HG02588 (cell line): ENCODE measurements around the gene AKAP13.

Experiments
- ATAC-seq: cut with Tn5 transposase; IDR thresholded peaks from one replicate; pipeline ENCODE4 v1.9.1; 2021; ENCODE audit warnings: mild to moderate bottlenecking, moderate library complexity; ENCODE audit not compliant: unreplicated experiment

AKAP13 gene

DNA sequence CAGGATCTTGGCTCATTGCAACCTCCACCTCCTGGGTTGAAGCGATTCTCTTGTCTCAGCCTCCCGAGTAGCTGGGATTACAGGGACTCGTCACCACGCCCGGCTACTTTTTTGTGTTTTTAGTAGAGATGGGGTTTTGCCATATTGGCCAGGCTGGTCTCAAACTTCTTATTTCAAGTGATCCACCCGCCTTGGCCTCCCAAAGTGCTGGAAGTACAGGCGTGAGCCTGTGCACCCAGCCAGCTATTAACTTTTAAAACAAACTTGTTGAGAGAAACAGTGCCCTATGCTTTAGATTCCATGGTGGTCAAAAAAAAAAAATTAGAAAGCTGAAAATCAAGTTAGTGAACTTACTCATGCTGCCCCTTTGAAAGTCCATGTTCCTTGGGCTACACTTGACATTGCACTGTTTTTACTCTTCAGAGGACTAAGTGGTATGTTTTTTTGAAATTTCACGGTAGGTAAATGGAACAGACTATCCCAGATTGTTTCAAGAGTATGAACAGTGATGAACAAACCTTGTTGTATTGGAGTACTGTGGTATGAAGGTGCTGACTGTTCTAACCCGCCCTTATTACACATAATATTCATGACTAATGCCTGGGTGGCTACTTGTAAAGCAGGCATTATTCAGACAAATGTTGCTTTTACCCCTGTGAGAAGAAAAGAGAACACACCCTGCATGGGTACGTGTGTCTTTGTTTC, 207.5 kb downstream of the AKAP13 start:
- no peak for ATAC-seq

DNA sequence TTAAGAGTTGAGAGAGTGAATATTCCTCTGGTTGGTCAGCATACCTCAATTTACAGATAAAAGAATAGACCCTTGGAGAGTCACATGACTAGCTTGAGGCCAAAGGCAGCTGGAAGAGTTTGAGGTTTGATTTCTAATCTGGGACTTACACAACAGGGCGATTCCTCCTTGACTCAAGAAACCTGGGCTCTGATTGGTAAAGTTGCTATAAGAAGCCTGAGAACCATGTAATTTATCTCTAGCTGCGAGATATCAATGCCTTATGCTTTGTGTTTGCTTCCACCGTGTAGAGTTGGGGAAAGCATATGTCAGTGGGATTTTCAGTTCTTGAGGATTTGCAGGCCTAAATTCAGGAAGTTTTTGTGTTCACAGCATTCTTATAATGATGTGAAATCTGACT, 208.3 kb downstream of the AKAP13 start:
- no peak for ATAC-seq

DNA sequence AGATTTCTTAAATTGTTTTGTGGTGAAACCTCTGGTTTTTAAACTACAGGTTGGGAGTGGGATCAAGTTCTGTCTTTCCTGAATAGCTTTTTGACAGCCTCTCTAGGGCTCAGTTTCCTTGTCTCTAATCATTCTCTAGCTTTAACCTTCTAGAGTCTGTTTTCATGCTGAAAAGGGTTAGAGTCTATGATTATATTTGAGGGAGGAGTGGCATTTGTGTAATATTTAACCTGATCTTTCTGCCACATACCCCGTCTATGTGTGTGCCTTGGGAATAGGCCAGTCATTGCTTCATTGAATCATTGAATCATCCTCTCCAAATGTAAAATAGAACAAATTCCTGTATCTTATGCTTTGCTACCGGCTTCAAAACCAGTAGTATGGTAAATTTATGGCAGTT, 209.4 kb downstream of the AKAP13 start:
- no peak for ATAC-seq

DNA sequence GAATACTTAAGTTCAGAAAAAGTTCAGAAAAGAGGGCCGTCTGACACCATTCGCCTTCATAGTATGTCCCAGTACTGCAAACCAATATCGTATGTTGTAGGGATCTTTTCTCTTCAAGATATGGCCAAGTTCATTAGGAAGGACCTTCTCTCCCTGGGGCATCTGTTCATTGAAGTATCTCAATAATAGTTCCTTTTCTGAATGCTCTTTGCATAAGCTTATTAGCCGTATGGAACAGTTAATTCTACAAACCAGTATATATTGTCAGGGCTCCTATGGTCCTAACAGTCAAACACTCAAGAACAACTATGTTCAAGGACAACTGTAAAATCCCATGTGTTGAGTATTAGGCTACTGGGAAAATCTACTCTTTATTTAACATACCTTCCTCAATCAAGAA, 211.2 kb downstream of the AKAP13 start:
- no peak for ATAC-seq

DNA sequence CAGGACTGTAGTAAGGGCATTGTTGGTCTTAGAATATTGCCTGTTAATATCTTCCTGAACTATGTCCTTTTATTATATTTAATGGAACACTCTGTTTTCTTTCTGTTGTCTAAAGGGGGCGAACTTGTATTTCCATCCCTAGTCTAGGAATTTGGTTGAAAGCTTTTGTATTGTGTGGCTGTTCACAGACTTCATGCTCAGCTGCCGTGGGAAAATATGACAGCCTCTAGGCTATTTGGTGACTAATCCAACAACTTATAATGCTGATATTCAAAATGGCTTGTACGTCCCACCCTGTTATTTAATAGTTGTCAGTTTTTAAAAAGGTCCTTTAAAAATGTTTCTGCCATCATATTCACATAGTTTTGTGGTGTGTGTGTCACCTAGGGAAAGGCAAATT, 211.7 kb downstream of the AKAP13 start:
- ATAC-seq: no peak

DNA sequence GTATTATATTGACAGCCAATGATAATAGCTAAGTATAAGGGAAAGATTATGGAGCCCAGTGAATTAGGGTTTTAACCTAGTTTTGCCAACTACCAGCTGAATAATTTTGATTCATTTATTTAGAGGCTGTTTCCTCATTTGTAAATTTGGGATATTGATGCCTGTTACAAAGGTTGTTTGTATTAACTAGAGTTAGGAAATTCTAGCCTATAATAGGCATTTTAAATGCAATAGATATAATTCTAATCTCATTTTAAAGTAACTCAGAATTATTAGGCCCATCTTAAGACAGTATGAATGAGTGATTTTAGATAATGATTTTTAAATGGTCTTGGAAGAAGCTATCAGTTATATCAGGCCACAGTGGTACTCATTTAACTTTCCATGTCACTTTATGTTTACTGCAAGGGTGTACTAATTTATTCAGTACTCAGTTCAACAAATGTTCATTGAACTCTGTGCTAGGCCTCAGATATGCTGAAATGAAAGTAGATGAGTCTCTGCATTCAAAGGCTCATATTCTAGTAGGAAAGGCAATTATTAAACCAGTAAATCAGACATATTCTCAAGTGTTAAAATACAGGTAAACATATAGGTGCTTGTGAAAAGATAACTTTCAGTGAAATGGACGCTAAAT, 213.5 kb downstream of the AKAP13 start:
- no peak for ATAC-seq

DNA sequence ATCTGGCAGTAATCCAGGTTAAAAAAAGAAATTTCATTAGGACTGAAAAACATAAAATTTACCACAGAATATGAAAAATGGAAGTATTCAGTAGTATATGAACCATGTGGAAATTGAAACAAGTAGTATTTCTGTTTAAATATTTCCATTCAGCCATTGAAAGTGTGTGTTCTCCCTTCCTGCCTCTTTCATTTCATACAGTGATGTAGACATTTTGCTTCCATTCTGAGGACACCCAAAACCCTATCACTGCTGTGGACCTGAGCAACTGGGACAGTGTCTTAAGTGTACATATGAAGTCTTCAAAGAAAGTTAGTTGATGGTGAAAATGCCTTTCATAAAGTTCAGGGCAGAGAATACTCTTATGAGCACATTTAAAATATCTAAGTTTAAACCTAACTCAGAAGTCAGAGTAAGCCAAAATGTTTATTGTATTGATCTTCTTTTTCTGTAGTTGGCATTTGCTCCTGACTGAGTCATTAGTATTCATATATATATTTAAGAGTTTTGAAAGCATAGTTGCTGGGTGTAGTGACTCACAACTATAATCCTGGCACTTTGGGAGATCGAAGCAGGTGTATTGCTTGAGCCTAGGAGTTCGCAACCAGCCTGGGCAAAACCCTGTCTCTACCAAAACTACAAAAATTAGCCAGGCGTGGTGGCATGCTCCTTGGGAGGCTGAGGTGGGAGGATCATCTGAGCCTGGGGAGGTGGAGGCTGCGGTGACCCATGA, 215.6 kb downstream of the AKAP13 start:
- no peak for ATAC-seq

DNA sequence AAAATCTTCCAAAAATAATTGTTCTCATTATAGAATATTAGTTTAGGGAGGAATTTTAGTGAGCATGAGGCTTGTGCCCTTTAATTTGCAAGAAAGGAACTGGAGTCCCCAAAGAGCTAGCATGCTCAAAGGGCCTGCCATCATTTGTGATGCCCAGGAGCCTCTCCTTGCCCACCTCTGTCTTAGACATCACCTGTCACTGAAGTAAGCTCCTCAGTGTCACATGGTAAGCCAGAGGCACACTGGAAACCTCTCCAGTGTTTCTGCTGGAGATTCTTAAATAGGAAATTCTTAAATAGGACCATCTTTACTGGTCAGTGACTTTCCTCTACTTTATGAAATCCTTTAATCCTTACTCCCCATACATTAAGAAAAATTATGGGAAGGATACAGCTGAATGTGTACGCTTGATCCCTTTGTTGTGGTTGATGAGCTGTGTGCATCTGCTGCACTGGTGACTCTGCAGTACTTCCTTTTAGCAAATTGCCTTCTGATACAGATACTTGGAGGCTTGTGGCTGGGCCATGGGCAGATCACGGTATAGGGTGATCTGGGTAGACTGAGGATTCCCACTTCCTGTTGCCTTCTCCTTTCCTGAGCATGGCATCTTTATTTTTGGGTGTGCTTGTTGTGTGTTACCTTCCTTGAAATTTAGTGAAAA, 216.9 kb downstream of the AKAP13 start:
- ATAC-seq: no peak

DNA sequence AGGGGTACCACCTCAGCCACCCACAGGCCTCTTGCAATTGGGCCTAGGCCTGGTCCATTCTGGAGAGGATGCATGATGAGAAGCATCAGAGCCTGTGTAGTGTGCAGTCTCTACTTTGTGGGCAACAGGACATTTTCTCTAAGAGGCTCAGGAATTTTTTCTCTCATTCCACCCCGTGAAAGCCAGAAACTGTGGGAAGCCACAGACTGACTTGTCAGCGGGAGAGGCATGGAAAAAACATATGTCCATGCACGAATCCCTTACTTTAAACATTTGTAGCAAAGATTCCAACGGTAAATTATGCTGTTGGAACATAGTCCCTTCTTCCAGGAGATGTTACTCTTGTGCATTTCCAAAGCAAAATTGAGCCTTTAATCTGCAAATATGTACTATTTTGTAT, 217.8 kb downstream of the AKAP13 start:
- ATAC-seq: no peak

DNA sequence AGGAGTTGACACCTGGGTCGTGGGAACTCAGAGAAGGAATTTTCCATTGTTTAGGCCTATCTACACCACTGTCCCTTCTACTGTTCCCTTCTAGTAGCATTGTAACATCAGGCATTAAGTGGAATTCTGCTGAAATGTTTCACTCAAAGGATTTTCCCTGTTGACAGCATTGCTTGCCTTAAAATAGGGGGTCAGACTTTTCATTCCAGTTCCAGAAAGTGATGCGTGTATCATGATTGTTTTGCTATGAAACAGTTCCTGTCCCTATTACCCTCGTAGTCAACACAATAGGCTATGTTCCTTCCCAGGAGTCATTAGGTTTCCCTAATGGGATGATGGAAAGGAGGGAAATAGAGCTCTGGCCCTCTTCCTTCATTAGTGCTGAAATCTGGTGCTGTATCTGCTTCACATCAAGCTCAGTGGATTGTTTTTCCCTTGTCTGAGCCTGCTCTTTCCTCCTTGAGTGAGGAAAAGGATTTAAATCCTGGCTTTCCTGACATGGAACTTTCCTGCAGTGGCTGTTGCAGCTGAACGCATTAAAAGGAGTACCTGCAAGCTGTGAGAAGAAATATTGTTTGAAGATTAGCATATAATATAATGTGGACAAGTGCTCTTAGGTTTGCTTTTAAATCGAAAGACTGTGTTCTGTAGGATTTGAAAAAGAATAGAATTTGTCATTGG, 218.5 kb downstream of the AKAP13 start:
- no peak for ATAC-seq

DNA sequence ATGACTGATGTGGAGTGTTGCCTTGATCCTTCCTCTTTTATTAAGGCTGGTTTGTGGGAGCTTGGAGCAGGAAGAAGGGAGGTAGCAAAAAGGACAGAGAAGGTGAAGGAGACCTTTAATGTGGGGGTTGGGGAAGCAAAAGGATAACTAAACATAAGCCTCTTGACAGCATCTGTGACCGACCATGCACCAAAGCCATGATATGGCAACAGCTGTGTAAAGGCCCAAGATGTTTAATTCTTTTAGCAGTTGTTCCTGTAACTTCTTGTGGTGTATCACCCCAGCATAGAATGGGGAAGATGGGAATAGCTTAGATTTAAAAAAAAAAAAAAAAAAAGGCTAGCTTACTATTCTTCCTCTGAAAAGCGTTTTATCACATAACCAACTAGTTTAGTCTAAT, 219.6 kb downstream of the AKAP13 start:
- ATAC-seq: no peak

DNA sequence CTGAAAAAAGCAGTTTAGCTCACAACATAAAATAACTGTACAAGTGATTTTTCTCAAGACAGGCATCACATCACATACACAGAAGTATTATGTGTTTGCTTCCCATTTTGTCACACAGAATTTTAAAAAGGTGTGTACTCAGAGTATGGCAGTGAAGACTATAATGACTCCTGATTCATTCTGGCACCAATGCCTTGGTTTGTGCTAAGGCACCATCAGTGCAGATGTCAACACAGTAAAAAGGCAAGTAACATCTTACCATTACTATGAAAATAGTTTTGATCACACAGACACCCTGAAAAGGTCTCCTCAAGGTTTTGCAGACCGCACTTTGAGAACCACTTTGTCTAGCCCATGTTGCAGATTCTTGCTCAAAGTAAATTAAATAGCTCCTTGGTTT, 222.8 kb downstream of the AKAP13 start:
- ATAC-seq: no peak

DNA sequence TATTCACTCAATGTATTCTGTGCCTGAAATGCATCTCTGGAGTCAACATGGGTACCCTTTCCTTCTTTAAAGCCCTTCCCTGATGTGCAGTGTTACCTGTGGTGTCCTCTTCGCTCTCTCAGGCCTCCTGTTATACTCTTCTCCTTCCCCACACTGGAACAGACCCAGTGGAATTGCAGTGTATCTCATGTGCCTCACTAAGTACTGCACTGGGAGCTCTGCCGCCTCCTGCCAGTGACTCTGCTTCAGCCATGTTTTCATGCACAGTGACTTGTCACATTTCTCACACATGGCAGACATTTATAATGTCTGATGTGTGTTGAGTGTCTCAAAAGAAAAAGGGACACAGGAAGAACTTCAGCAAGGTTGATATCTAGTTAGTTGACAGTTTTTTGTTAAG, 223.3 kb downstream of the AKAP13 start:
- ATAC-seq: no peak

DNA sequence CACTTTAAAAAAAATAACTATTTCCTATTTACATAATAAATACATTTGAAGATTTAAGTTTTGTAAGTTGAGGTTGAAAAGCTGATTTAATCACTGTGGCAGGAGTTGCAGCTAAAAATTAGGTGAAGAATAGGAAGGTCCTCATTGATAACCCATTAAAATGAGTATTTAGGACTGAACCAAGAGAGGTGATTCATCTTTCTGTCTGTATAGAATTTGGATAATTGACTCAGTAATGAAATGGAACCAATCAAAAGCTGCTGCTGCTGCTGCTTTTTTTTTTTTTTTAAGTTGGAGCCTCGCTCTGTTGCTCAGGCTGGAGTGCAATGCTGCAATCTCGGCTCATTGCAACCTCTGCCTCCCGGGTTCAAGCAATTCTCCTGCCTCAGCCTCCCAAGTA, 223.8 kb downstream of the AKAP13 start:
- ATAC-seq: no peak

DNA sequence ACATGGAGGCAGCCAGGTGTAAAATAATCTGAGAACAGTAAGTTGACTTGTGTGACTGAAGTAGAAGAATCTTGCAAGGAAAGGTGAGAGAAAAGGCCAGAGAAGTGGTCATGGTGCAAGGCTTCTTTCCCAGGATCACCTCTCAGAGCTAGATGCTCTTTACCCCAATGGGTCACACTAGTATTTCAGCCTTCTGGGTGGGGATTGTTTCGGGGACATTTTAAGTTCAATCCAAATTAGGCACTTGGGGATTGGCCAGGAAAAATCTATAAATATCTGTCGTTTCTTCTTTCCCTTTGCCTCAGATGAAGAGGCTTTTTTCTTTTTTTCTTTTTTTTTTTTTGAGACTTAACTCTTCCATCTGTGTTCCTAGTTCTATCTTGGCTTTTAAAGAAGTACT, 226.3 kb downstream of the AKAP13 start:
- ATAC-seq: no peak

DNA sequence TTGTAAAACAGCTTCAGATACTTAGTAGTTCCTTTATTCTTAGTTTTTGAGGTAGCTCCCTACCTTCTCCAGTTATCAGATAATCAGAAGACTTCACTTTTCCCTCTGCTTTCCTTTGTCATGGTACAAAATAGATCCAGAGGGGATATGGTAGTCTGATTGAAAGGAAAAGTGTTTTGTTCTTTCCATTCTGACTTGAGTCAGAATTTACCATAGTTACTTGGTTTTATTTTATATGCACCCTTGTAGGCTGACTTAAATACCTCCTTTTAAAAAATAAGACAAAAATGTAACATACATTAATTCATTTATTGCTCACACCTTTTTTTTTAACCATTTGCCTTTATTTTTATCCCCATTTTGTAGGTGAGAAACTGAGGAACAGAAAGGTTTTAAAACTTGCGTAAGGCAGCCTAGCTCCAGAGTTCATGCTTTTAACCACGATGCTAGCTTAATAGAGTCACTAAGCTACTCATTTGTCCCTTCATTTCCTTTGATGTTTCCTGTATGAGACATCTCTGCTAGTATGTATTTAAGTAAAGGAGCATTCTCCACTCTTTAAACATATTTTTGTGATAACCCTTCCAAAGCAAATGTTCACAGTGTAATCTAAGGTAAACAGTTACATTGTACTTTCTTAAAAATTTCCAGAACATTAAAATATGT, 226.9 kb downstream of the AKAP13 start:
- no peak for ATAC-seq

DNA sequence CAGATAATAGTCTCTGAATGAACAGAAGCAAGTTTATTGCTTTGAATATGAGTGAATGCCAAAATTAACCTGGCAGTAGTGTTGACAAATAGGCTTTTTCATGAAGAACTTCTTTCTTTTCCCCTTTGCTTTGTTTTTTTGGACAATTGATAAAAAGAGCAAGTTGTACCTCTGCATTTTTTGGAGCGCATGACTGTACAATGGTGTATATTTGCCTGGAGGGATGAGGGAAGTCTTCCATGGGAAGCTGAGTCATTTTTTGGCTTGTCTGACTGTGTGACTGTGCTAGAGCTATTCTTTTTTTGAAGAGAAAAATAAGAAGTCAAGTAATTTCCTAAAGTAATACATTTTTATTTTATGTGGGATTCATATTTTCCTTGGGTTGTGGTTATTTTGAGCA, 227.4 kb downstream of the AKAP13 start:
- ATAC-seq: no peak

DNA sequence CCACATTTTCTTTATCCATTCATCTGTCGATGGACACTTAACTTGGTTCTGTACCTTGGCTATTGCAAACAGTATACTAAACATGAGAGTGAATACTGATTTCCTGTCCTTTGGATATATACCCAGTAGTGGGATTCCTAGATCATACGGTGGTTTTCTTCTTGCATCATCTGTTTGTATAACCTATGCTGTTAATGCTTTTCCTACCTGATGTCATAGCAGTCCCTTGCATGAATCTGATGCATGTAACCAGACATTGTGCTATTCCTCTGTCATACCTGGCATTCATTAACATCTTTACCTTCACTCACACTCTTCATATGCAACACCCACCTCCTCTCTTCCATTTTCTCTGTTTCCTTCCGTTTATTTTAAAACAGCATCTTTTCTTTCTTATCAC, 229.1 kb downstream of the AKAP13 start:
- ATAC-seq: no peak

DNA sequence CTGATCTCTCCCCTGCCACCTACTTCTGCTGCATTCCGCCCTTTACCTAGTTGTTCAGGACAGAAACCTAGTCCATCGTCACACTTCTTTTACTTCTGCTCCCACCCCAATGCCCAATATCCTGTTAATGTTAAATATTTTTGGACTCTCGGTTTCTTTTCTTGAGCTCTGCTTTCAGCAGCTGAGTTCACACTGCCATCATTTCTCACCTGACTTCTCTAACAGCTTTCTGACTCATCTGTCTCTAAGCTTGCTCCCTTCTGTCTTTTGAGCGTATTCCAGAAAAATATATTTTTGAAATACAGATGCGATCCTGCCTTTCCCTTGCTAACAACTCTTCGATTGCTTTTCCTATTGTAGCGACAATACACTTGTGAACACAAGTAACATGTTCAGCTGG, 231.0 kb downstream of the AKAP13 start:
- no peak for ATAC-seq

DNA sequence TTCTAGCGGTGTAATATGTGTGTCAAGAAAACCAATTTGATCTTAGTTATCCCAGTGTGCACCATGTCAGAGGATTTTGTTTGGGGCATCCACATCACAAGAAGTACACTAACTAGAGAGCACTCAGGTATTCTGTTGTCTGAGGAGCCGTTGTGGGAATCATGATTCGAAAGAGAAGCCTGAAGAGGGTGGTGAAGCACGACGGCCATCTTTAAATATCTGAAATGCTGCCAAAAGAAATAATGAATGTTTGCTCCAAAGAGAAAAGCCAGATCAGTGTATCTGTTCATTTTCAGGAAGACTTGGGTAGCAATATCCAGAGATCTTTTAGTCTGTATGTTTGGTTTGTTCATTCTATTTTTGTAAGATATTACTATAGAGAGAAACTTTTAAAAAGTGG, 233.7 kb downstream of the AKAP13 start:
- ATAC-seq: no peak

DNA sequence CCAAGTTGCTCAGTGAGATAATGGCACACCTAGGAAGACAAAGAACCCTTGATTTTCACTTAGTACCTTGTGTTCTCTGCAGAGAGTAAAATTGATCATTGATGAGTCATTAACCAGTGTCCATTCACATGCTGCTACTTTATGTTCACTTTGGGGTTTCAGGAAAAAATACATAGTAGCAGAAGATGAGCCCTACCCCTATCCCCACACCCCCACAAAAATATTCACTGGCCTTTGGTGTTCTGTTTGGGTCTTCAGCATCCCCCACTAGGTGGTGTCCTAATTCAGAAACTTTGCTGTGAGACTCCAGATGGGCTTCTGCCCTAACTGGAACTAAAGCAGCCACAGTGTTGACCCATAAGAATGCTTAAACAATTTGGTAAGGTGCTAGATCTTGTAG, 235.5 kb downstream of the AKAP13 start:
- ATAC-seq: no peak
